Activated CD8-positive, alpha-beta T cell treated with anti-CD3 and anti-CD28 coated beads for 36 hours (primary cell): Measurements from ENCODE around the gene NR1I3. TPM values are rescaled to one million over a fixed set of nuclear protein-coding genes. Genes with fewer than 3 reads are reported as not detected.

Experiments
- ATAC-seq: fragments of 200-7000 bp; cut with Tn5 transposase; one replicate; pipeline ENCODE4 v1.10.0; 2021; ENCODE audit warnings: mild to moderate bottlenecking, moderate library complexity
- CTCF ChIA-PET: fragments of 350-600 bp; sonication (Branson Sonifier 250); formaldehyde crosslinking; loops from one replicate; lab custom pipeline; 2021; ENCODE audit warnings: antibody characterized with exemption; lab: Charles Lee
- POLR2A ChIA-PET: fragments of 350-600 bp; sonication (Branson Sonifier 250); formaldehyde crosslinking; loops from one replicate; lab custom pipeline; 2021; ENCODE audit warnings: antibody characterized with exemption; lab: Charles Lee
- DNase-seq: peaks from one replicate; pipeline ENCODE4 v3.0.0-alpha.2; 2020
- H3K27ac Mint-ChIP-seq: one replicate; pipeline ENCODE4 v1.8.0; 2021; ENCODE audit warnings: mild to moderate bottlenecking, mixed read lengths
- H3K27me3 Mint-ChIP-seq: one replicate; pipeline ENCODE4 v1.8.0; 2021; ENCODE audit warnings: mixed read lengths
- H3K36me3 Mint-ChIP-seq: one replicate; pipeline ENCODE4 v1.8.0; 2021; ENCODE audit warnings: low read depth, mixed read lengths
- H3K4me1 Mint-ChIP-seq: one replicate; pipeline ENCODE4 v1.8.0; 2021; ENCODE audit warnings: low read depth, mixed read lengths
- H3K4me3 Mint-ChIP-seq: one replicate; pipeline ENCODE4 v1.8.0; 2021; ENCODE audit warnings: mild to moderate bottlenecking, moderate library complexity, mixed read lengths
- H3K9me3 Mint-ChIP-seq: one replicate; pipeline ENCODE4 v1.8.0; 2021; ENCODE audit warnings: mixed read lengths
- intact Hi-C: fragments of 100-400 bp; cut with micrococcal nuclease; formaldehyde crosslinking; loops from one replicate; pipeline ENCODE4 v1.10.0; 2022
- total RNA-seq, 2 experiments: library from RNA; stranded (reverse); gene quantifications; one replicate each; pipeline ENCODE4 v1.2.3, GENCODE V29; 2021
- TF ChIP-seq, protein P1 (sequence below): fragments of 200-600 bp; IDR thresholded peaks from one replicate; pipeline ENCODE4 v1.8.0; 2022; ENCODE audit warnings: antibody characterized with exemption, mild to moderate bottlenecking

The NR1I3 gene, protein sequence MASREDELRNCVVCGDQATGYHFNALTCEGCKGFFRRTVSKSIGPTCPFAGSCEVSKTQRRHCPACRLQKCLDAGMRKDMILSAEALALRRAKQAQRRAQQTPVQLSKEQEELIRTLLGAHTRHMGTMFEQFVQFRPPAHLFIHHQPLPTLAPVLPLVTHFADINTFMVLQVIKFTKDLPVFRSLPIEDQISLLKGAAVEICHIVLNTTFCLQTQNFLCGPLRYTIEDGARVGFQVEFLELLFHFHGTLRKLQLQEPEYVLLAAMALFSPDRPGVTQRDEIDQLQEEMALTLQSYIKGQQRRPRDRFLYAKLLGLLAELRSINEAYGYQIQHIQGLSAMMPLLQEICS
- total RNA-seq, result not detected

DNA sequence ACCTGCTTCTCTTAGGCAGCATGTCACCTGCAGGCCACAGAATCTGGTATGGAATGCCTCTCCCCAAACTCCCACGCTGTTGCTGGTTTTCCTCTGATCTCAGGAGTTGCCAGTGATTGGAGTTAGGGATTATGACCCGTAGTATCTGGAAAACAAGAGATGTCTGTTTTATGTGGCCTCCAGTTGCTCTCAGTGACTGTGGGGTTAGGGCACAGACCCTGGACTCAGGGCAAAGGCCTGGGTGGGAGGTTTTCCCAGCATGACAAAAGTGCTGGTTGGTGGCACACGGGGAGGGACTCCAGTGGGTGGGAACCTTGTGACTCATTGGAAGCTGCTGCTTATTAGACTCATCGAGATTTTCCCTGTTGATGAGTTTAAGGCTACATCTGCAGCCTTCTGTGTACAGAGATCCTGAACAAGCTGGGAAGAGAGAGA, at the start of gene NR1I3:
NR1I3 (minus strand) TSS at position 165 of the 435 bp plus-strand sequence. CDS start 1,638 bp downstream, outside the sequence.
- Mint-ChIP-seq H3K4me3 (no peak within 1 kb of the TSS), H3K9me3 (no peaks in the 10 kb centered on the region), H3K36me3 (no peaks in the 10 kb centered on the region), H3K4me1 (no peaks in the 10 kb centered on the region), H3K27me3 (peaks cover 11% of the 10 kb centered on the region), H3K27ac (no peak within 1 kb of the TSS)
- CTCF ChIA-PET, result interaction anchor here (1.0 to 4.3 kb wide), 5 partner anchors 11 to 53 kb away, joined by 3 to 29 read pairs (median 3); partner anchors contain the start of genes APOA2 and TOMM40L
- POLR2A ChIA-PET, result interaction anchor here (0.7 to 1.6 kb wide), 3 partner anchors 11 to 46 kb away, joined by 3 to 4 read pairs (median 3); no protein-coding TSS in a partner anchor
- no peak for DNase-seq
- TF ChIP-seq, protein P1, sequence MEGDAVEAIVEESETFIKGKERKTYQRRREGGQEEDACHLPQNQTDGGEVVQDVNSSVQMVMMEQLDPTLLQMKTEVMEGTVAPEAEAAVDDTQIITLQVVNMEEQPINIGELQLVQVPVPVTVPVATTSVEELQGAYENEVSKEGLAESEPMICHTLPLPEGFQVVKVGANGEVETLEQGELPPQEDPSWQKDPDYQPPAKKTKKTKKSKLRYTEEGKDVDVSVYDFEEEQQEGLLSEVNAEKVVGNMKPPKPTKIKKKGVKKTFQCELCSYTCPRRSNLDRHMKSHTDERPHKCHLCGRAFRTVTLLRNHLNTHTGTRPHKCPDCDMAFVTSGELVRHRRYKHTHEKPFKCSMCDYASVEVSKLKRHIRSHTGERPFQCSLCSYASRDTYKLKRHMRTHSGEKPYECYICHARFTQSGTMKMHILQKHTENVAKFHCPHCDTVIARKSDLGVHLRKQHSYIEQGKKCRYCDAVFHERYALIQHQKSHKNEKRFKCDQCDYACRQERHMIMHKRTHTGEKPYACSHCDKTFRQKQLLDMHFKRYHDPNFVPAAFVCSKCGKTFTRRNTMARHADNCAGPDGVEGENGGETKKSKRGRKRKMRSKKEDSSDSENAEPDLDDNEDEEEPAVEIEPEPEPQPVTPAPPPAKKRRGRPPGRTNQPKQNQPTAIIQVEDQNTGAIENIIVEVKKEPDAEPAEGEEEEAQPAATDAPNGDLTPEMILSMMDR, result no peak
- intact Hi-C loops, result no loop called here
- ATAC-seq, result no peak

DNA sequence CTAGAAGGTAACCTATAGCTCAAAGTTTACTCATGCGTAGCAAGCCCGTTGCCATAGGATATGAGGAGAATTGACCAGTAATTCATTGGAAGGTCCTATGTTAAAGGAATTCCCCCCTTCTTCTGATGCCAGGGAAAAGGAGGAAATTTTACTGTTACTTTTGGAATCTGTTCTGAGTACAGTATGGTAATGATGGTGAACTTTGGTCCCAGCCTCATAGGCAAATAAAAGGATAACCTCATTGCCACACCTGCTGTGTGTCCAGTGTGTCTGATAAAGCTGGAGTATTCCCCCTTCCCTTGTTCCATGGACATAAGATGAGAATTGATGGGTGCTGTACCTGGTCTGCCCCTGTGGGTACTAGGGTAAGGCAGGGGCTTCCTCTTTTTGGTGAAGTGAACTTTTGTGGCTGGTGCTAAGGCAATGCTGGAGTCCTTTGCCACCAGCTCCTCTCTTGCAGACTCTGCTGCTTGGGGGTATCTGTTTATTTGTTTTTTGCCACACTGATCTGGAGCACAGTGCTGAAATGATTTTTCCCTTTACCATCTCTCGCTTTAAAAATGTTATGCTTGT, 49.6 kb upstream of the NR1I3 start:
- CTCF ChIA-PET, result interaction anchor here (0.6 to 3.9 kb wide), 6 partner anchors 60 to 511 kb away, joined by 3 to 29 read pairs (median 4); partner anchors contain the start of genes APOA2, PPOX and TOMM40L
- no peaks in the 10 kb centered on the region for H3K9me3 Mint-ChIP-seq
- POLR2A ChIA-PET, result interaction anchor here (0.6 to 1.5 kb wide), 2 partner anchors 18 to 62 kb away, joined by 3 to 4 read pairs; partner anchors contain the start of gene TOMM40L
- H3K4me1 Mint-ChIP-seq, result no peaks in the 10 kb centered on the region
- no peaks in the 10 kb centered on the region for H3K27me3 Mint-ChIP-seq
- intact Hi-C loops, result no loop called here
- H3K4me3 Mint-ChIP-seq, result no peak overlapping the region
- H3K27ac Mint-ChIP-seq, result no peak overlapping the region
- no peaks in the 10 kb centered on the region for H3K36me3 Mint-ChIP-seq
- DNase-seq (no peak), ATAC-seq (no peak)
- TF ChIP-seq, protein P1, result no peak

DNA sequence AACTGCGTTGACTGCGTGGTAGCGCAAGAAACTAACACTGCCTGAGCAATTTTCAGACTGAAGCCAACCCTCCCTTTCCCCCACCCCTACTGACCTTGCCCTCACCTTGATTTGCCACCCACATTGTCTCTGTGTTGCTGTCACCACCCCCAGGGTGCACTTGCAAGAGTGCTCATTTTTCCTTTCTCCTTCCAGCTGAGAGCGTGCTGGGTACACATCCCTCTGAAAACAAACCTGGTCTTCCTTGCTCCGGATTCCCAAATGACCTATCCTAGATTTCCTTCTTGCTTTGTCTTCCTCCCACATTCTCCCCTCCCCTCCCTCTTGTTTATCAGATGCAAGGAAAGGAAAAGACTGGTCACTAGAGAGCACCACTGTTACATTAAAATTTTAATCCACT, 47.5 kb upstream of the NR1I3 start:
- Mint-ChIP-seq H3K9me3 (no peaks in the 10 kb centered on the region), H3K4me3 (no peak overlapping the region), H3K27ac (no peak overlapping the region), H3K27me3 (no peaks in the 10 kb centered on the region), H3K4me1 (no peaks in the 10 kb centered on the region), H3K36me3 (no peaks in the 10 kb centered on the region)
- CTCF ChIA-PET, result interaction anchor here (1.5 kb wide), 1 partner anchor 33 kb away, joined by 3 read pairs; no protein-coding TSS in a partner anchor
- ATAC-seq (no peak), DNase-seq (no peak)
- POLR2A ChIA-PET, result no interaction called here
- TF ChIP-seq, protein P1, result no peak
- intact Hi-C loops, result no loop called here

DNA sequence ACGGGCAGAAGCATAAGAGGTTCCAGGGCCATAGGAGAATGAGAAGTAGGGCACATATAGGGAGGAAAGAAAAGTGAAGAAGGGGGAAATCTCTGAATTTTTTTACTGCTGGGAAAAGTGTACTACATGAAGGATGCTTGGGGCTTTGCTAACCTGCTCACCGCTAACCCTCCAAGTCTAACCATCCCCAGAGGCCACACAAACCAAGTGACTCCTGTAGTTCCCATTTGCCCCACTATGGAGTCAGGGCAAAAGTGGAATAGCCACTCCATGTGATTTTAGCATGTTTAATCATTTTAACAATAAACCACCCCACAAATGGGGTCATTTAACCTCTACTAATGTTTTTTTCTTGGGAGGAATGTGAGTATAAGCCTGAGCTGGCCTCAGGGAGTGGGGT, 47.1 kb upstream of the NR1I3 start:
- Mint-ChIP-seq H3K27ac (no peak overlapping the region), H3K4me1 (no peaks in the 10 kb centered on the region), H3K36me3 (no peaks in the 10 kb centered on the region), H3K4me3 (no peak overlapping the region), H3K27me3 (no peaks in the 10 kb centered on the region), H3K9me3 (no peaks in the 10 kb centered on the region)
- CTCF ChIA-PET, result interaction anchor here (1.5 kb wide), 1 partner anchor 34 kb away, joined by 3 read pairs; no protein-coding TSS in a partner anchor
- ATAC-seq, result no peak
- intact Hi-C loops, result no loop called here
- TF ChIP-seq, protein P1, result no peak
- POLR2A ChIA-PET, result no interaction called here
- no peak for DNase-seq
